Endothelial cell of umbilical vein (primary cell): Measurements from ENCODE around the gene C4orf51.

Experiments used
- POLR2A ChIP-seq: IDR thresholded peaks from 2 replicates; pipeline ENCODE4 v1.6.1; 2012; ENCODE audit warnings: low read depth, mild to moderate bottlenecking, control low read depth, low read length
- POLR2AphosphoS5 ChIP-seq: IDR thresholded peaks from 2 replicates; pipeline ENCODE4 v1.6.1; 2012; ENCODE audit warnings: low read depth, mild to moderate bottlenecking, control low read depth, low read length, moderate library complexity; ENCODE audit not compliant: insufficient read depth
- TF ChIP-seq, protein P1 (sequence below), 2 donors: IDR thresholded peaks; 1 replicate in 1 of 2; 2 replicates in 1 of 2; pipeline ENCODE4 v1.5.1; 2011; ENCODE audit warnings: low read length in 2 of 2, mild to moderate bottlenecking in 2 of 2, moderate library complexity in 2 of 2, control low read depth in 1 of 2, inconsistent platforms in 1 of 2, low read depth in 1 of 2; ENCODE audit not compliant: insufficient read depth in 1 of 2; ENCODE audit errors: extremely low read depth in 1 of 2

DNA sequence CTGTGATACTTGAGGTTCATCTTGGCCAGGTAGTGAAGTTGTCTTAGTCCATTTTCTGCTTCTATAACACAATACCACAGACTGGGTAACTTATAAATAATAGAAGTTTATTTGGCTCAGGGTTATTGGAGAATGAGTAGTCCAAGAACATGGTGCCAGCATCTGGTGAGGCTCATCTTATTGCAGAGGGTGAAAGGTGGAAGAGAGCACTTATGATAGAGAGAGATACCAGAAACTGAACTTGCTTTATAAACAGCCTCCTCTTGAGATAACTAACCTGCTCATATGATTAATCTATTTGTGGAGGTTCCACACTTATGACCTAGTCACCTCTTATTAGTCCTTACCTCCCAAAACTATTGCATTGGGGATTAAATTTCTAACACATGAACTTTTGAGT, 1.6 kb downstream of the C4orf51 start:
- TF ChIP-seq, protein P1, sequence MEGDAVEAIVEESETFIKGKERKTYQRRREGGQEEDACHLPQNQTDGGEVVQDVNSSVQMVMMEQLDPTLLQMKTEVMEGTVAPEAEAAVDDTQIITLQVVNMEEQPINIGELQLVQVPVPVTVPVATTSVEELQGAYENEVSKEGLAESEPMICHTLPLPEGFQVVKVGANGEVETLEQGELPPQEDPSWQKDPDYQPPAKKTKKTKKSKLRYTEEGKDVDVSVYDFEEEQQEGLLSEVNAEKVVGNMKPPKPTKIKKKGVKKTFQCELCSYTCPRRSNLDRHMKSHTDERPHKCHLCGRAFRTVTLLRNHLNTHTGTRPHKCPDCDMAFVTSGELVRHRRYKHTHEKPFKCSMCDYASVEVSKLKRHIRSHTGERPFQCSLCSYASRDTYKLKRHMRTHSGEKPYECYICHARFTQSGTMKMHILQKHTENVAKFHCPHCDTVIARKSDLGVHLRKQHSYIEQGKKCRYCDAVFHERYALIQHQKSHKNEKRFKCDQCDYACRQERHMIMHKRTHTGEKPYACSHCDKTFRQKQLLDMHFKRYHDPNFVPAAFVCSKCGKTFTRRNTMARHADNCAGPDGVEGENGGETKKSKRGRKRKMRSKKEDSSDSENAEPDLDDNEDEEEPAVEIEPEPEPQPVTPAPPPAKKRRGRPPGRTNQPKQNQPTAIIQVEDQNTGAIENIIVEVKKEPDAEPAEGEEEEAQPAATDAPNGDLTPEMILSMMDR (IDR thresholded peaks at IDR 0.05; ENCODE audit: extremely low read depth in 1 of 2, insufficient read depth in 1 of 2, low read depth in 1 of 2, low read length in 2 of 2), result no peak
- no peak for TF ChIP-seq POLR2A
- no peak for TF ChIP-seq POLR2AphosphoS5
